Measurements from ENCODE around the gene OR2AG2.
A peak's percentile ranks its signal among the peaks of the same experiment; 100 is the strongest.

DNA sequence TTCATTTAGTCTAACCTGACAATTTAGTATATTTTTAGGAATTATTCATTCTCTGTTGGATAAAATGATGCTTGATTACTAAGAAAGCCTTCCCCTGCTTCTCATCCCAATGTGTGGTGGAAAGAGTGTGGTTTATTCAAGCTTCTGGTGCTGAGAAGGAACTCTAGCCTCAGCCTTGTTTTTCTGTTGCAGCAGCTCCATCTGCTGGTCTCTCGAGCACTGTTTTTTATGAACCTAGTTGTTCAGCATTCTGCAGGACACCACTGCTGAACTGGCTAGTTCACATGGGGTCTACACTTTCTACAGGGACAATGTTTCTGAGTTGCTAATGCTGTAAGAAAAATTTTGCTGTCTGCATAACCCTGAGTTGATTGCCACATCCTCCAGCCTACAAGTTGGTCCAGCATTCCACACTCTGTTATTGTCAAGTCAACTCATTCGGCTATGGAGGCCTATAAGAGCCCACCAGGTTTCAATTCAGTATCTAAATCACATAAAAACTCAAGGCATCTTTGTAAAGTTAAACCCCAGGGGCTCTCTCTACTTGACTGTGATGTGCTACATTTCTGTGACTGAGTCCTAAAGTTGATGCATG, 14.3 kb downstream of the OR2AG2 start:
- TF ChIP-seq CTCF (conservative IDR thresholded peaks at IDR 0.05) = peak; percentile 81
- TF ChIP-seq ZFX (IDR thresholded peaks at IDR 0.05) = no peak
